ENCODE data around the gene MRI1.
"Not testable (repeated sequence)": the region's sequence is repeated elsewhere in the genome, so short reads cannot be mapped to it uniquely, and the experiment has no call there.

Gene MRI1

GRCh38 chr19:13793317-13793716 is 29.0 kb downstream of the MRI1 start:
- FAIRE-seq; DNase-seq (ENCODE audit: low spot score): not testable (repeated sequence)

GRCh38 chr19:13794398-13794756 is 30.1 kb downstream of the MRI1 start:
- peak; percentile 89 for FAIRE-seq
- DNase-seq (ENCODE audit: low spot score), result peak; percentile 80

- DNase-seq (ENCODE audit: low spot score) (peak; percentile 98), FAIRE-seq (peak; percentile 81)
Measured at GRCh38 chr19:13794757-13795589, 30.7 kb downstream of the MRI1 start, which contains the start of gene ZSWIM4. TSS of gene ZSWIM4 (plus strand) at chr19:13795443. CDS start at chr19:13795649, 206 bp downstream.

- DNase-seq (ENCODE audit: low spot score) (no peak), FAIRE-seq (no peak)
Measured at GRCh38 chr19:13795595-13796300, 31.4 kb downstream of the MRI1 start.

GRCh38 chr19:13796301-13797057 is 32.2 kb downstream of the MRI1 start:
- DNase-seq (ENCODE audit: low spot score), result peak; percentile 94
- FAIRE-seq, result peak; percentile 93

- no peak for DNase-seq (ENCODE audit: low spot score)
- no peak for FAIRE-seq
Measured at GRCh38 chr19:13797058-13797440, 32.7 kb downstream of the MRI1 start.

- DNase-seq (ENCODE audit: low spot score), result peak; percentile 56
- peak; percentile 38 for FAIRE-seq
Measured at GRCh38 chr19:13797870-13798269, 33.5 kb downstream of the MRI1 start.

GRCh38 chr19:13799669-13800068 is 35.3 kb downstream of the MRI1 start:
- DNase-seq (ENCODE audit: low spot score) (no peak), FAIRE-seq (no peak)

GRCh38 chr19:13803038-13803437 is 38.7 kb downstream of the MRI1 start:
- FAIRE-seq, result no peak
- DNase-seq (ENCODE audit: low spot score), result no peak

GRCh38 chr19:13804830-13805683 is 40.7 kb downstream of the MRI1 start:
- no peak for FAIRE-seq

GRCh38 chr19:13806728-13807127 is 42.4 kb downstream of the MRI1 start:
- no peak for DNase-seq (ENCODE audit: low spot score)
- FAIRE-seq, result no peak

More at GRCh38 chr19:13804830-13805683, 40.7 kb downstream of the MRI1 start:
- no peak for DNase-seq (ENCODE audit: low spot score)

GRCh38 chr19:13807421-13808021 is 43.2 kb downstream of the MRI1 start:
- DNase-seq (ENCODE audit: low spot score), result no peak
- no peak for FAIRE-seq

- FAIRE-seq, result no peak
Measured at GRCh38 chr19:13808856-13809255, 44.5 kb downstream of the MRI1 start.

GRCh38 chr19:13812544-13812943 is 48.2 kb downstream of the MRI1 start:
- DNase-seq (ENCODE audit: low spot score) (no peak), FAIRE-seq (no peak)

More at GRCh38 chr19:13808856-13809255, 44.5 kb downstream of the MRI1 start:
- DNase-seq (ENCODE audit: low spot score), result no peak

GRCh38 chr19:13813147-13813546 is 48.8 kb downstream of the MRI1 start:
- no peak for DNase-seq (ENCODE audit: low spot score)
- FAIRE-seq, result no peak

GRCh38 chr19:13814550-13814949 is 50.2 kb downstream of the MRI1 start:
- FAIRE-seq, result no peak
- no peak for DNase-seq (ENCODE audit: low spot score)

GRCh38 chr19:13817018-13817614 is 52.8 kb downstream of the MRI1 start:
- DNase-seq (ENCODE audit: low spot score) (no peak), FAIRE-seq (no peak)

GRCh38 chr19:13817615-13818371 is 53.5 kb downstream of the MRI1 start:
- DNase-seq (ENCODE audit: low spot score) (no peak), FAIRE-seq (no peak)

GRCh38 chr19:13819238-13819637 is 54.9 kb downstream of the MRI1 start:
- FAIRE-seq (no peak), DNase-seq (ENCODE audit: low spot score) (no peak)

Measured in RCC 7860 (cell line).